Transverse colon (tissue), 4 donors: ENCODE data around the gene CACNG5.

Experiments
- CTCF ChIP-seq, 5 experiments: fragments of 200-600 bp in 3 of 5; fragments of 450-650 bp in 2 of 5; sonication (generic) in 3 of 5; IDR thresholded peaks; 1 replicate in 2 of 5; 2 replicates in 3 of 5; pipeline ENCODE4 v1.5.1; 2016 to 2017; ENCODE audit warnings: antibody characterized with exemption in 5 of 5, inconsistent platforms in 3 of 5, mild to moderate bottlenecking in 2 of 5, moderate library complexity in 1 of 5
- EP300 ChIP-seq: sonication (generic); formaldehyde crosslinking; IDR thresholded peaks from one replicate; pipeline ENCODE4 v1.6.1; 2017; ENCODE audit warnings: antibody characterized with exemption, low read depth
- POLR2A ChIP-seq: fragments of 450-650 bp; IDR thresholded peaks from one replicate; pipeline ENCODE4 v1.6.1; 2016; ENCODE audit warnings: antibody characterized with exemption, mild to moderate bottlenecking, moderate library complexity
- POLR2AphosphoS5 ChIP-seq, 3 donors: sonication (generic); formaldehyde crosslinking; IDR thresholded peaks; one replicate each; pipeline ENCODE4 v1.6.1; 2016; ENCODE audit warnings: antibody characterized with exemption in 3 of 3

DNA sequence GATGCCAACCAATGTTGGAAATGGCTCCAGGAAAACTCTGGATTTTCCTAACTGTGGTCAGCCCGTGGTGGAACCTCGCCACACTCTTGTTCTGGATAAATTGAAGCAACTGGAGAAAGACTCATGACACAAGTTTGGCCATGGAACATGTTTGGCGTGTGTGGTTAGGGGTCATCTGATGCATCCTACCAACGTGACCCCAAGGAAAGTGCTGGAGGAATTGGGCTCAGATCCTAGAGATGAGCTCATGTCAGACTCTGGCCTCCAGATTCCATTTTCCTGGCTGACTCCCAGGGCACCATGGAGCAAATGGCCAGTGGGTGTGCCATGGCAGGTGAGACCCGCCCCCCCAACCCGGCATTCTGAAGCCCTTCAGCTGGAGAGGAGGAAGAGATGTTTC is 58.5 kb downstream of the CACNG5 start:
- TF ChIP-seq CTCF (IDR thresholded peaks at IDR 0.05) = no peak
- no peak for TF ChIP-seq POLR2AphosphoS5 (IDR thresholded peaks at IDR 0.05)
- TF ChIP-seq POLR2A = no peak
- no peak for TF ChIP-seq EP300
